ENCODE data around the gene YLPM1. TPM values are rescaled to one million over a fixed set of nuclear protein-coding genes. Genes with fewer than 3 reads are reported as not detected.

The YLPM1 gene
- total RNA-seq, 1 experiment from 2014 or later = 91.2 TPM

DNA sequence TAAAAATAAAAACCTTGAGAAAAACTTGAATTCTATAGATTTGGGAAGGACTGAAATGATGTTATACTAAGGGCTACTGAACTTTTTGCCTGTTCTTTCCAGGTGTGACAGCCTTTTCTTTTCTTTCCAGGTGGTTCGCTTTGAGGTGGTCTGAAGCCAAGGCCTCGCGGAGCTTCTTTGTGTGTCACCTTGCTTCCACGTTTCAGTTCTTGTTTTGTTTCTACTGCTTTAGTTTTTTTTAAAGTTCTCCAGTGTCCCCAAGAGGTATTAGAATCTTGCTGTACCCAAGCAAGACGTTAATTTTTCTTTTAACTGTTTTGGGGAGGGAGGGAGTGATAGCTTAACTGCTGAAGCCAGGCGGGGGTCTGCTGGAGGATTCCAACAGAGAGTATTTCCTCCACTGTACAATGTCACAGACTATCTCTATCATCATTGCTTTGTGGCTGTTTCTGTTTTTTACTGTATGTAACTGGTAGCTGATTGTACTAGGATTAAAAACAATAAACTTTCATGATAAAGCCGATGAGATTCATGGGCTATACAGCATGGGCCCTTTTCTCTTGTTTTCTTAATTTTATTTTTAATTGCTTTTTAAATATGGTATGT is 72.6 kb downstream of the YLPM1 start:
- intact Hi-C loops (cut with micrococcal nuclease; ENCODE audit: unreplicated experiment) = no loop called here
- no peaks in the 10 kb centered on the region for H3K4me1 ChIP-seq (ENCODE audit: insufficient read depth, low read length, poor library complexity, severe bottlenecking)
- H3K9me3 ChIP-seq (ENCODE audit: low read depth, low read length, poor library complexity, severe bottlenecking) = no peaks in the 10 kb centered on the region
- DNase-seq (ENCODE audit: low spot score) = no peak
- no peak overlapping the region for H3K27ac ChIP-seq (ENCODE audit: low read depth, low read length, poor library complexity, severe bottlenecking)
- ChIA-PET CTCF (no interaction called here), POLR2A (ENCODE audit: low non-redundant PET) (no interaction called here)
- no peak overlapping the region for H3K4me3 ChIP-seq (ENCODE audit: low read depth, low read length, poor library complexity, severe bottlenecking)
- peaks cover 20% of the 10 kb centered on the region for H3K36me3 ChIP-seq (ENCODE audit: insufficient read depth, low read length, poor library complexity, severe bottlenecking)
- TF ChIP-seq, protein P1, sequence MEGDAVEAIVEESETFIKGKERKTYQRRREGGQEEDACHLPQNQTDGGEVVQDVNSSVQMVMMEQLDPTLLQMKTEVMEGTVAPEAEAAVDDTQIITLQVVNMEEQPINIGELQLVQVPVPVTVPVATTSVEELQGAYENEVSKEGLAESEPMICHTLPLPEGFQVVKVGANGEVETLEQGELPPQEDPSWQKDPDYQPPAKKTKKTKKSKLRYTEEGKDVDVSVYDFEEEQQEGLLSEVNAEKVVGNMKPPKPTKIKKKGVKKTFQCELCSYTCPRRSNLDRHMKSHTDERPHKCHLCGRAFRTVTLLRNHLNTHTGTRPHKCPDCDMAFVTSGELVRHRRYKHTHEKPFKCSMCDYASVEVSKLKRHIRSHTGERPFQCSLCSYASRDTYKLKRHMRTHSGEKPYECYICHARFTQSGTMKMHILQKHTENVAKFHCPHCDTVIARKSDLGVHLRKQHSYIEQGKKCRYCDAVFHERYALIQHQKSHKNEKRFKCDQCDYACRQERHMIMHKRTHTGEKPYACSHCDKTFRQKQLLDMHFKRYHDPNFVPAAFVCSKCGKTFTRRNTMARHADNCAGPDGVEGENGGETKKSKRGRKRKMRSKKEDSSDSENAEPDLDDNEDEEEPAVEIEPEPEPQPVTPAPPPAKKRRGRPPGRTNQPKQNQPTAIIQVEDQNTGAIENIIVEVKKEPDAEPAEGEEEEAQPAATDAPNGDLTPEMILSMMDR (conservative IDR thresholded peaks at IDR 0.05; ENCODE audit: low read depth, low read length) = no peak
- TSS peak; percentile 14 for BruUV-seq (replicated peaks)
- no peaks in the 10 kb centered on the region for H3K27me3 ChIP-seq (replicated peaks; ENCODE audit: insufficient read depth, low read depth, low read length, poor library complexity)

DNA sequence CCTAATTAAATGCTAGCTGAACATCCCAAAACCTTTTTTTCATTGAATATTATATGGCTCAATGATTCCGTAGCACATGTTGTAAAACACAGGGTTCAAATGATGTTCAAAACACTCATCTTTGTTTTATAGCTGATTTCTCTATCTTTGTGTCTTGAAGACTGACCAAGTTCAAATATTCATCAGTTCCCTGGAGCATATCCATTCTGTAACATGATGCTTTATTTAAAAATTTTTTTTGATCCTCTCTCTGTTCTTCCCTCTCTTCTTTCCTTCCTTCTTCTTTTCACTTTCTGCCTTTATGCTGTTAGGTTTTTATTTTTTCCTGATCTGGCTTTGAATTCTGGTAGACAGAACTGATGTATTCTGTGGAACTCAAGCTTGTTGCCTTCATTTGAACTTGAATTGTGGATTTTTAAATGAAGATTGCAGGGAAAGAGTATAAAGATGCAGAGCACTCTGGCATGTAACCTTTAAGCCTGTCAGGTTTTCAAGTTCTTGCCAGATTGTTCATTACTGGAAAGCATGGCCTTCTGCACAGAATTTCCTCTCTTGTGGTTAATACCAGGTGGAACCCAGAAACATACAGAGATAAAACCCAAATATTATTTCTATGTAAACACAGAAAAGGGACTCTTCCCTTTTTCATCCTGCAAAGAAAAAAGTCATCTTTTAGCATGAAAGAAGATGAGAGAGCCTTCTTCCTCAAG is 73.3 kb downstream of the YLPM1 start:
- Histone ChIP-seq H3K4me1 (ENCODE audit: insufficient read depth, low read length, poor library complexity, severe bottlenecking) (no peaks in the 10 kb centered on the region), H3K27me3 (replicated peaks; ENCODE audit: insufficient read depth, low read depth, low read length, poor library complexity) (no peaks in the 10 kb centered on the region), H3K36me3 (ENCODE audit: insufficient read depth, low read length, poor library complexity, severe bottlenecking) (peaks cover 15% of the 10 kb centered on the region), H3K27ac (ENCODE audit: low read depth, low read length, poor library complexity, severe bottlenecking) (no peak overlapping the region), H3K4me3 (ENCODE audit: low read depth, low read length, poor library complexity, severe bottlenecking) (no peak overlapping the region), H3K9me3 (ENCODE audit: low read depth, low read length, poor library complexity, severe bottlenecking) (no peaks in the 10 kb centered on the region)
- no TSS peak for BruUV-seq (replicated peaks)
- no peak for TF ChIP-seq EZH2 (IDR thresholded peaks at IDR 0.05; ENCODE audit: borderline replicate concordance, low read depth, low read length, poor library complexity, severe bottlenecking)
- TF ChIP-seq, protein P1 (conservative IDR thresholded peaks at IDR 0.05; ENCODE audit: low read depth, low read length) = no peak
- no peak for DNase-seq (ENCODE audit: low spot score)
- ChIA-PET CTCF (no interaction called here), POLR2A (ENCODE audit: low non-redundant PET) (interaction anchor here (0.6 kb wide), 1 partner anchor 343 kb away, joined by 4 read pairs; the partner anchor contains the start of gene NPC2)
- intact Hi-C loops (cut with micrococcal nuclease; ENCODE audit: unreplicated experiment) = no loop called here

DNA sequence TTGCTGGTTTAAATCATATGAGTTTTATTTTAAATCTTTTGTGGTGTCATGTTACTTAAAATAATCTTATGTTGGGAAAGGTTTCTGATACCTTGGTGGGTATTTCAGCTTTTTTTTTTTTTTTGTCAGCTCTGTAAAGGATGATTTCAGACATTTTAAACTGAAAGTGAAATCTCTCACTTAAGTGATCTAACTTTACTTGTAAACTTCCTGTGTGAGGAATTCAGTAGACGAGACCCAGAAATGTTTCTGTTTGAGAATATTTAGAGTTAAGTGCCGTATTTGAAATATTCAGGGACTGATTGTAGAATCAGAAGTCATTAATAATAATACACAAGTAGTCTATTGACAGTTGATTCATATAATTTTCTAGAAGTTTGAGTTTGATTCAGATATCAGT is 75.0 kb downstream of the YLPM1 start:
- no peaks in the 10 kb centered on the region for H3K4me1 ChIP-seq (ENCODE audit: insufficient read depth, low read length, poor library complexity, severe bottlenecking)
- DNase-seq (ENCODE audit: low spot score) = no peak
- no peak overlapping the region for H3K27ac ChIP-seq (ENCODE audit: low read depth, low read length, poor library complexity, severe bottlenecking)
- TF ChIP-seq EZH2 (IDR thresholded peaks at IDR 0.05; ENCODE audit: borderline replicate concordance, low read depth, low read length, poor library complexity, severe bottlenecking) = no peak
- TF ChIP-seq, protein P1 (conservative IDR thresholded peaks at IDR 0.05; ENCODE audit: low read depth, low read length) = no peak
- H3K4me3 ChIP-seq (ENCODE audit: low read depth, low read length, poor library complexity, severe bottlenecking) = no peak overlapping the region
- no peaks in the 10 kb centered on the region for H3K27me3 ChIP-seq (replicated peaks; ENCODE audit: insufficient read depth, low read depth, low read length, poor library complexity)
- H3K9me3 ChIP-seq (ENCODE audit: low read depth, low read length, poor library complexity, severe bottlenecking) = no peaks in the 10 kb centered on the region
- no TSS peak for BruUV-seq (replicated peaks)
- H3K36me3 ChIP-seq (ENCODE audit: insufficient read depth, low read length, poor library complexity, severe bottlenecking) = peaks cover 12% of the 10 kb centered on the region
- POLR2A ChIA-PET (ENCODE audit: low non-redundant PET) = no interaction called here
- CTCF ChIA-PET = no interaction called here
- intact Hi-C loops (cut with micrococcal nuclease; ENCODE audit: unreplicated experiment) = no loop called here

All from A673 (cell line).